A204.1 (cell line): ENCODE data around the gene ADAMTS10.
"Not testable (repeated sequence)": the region's sequence is repeated elsewhere in the genome, so short reads cannot be mapped to it uniquely, and the experiment has no call there.

Source experiments
- FAIRE-seq: peaks from 2 replicates; lab custom pipeline; 2012; peaks lifted over from hg19 to GRCh38; lab: Jason Lieb, UNC

Gene ADAMTS10

GRCh38 chr19:8592231-8593009 lies 18.1 kb downstream of the ADAMTS10 start:
- no peak for FAIRE-seq

- FAIRE-seq: no peak
Measured at GRCh38 chr19:8589177-8589714, 21.3 kb downstream of the ADAMTS10 start.

- FAIRE-seq: no peak
Measured at GRCh38 chr19:8585894-8586750, 24.4 kb downstream of the ADAMTS10 start.

- no peak for FAIRE-seq
Measured at GRCh38 chr19:8584965-8585893, 25.3 kb downstream of the ADAMTS10 start.

- FAIRE-seq: no peak
Measured at GRCh38 chr19:8580710-8581281, 29.7 kb downstream of the ADAMTS10 start.

- no peak for FAIRE-seq
Measured at GRCh38 chr19:8578642-8579265, 31.8 kb downstream of the ADAMTS10 start.

DNA sequence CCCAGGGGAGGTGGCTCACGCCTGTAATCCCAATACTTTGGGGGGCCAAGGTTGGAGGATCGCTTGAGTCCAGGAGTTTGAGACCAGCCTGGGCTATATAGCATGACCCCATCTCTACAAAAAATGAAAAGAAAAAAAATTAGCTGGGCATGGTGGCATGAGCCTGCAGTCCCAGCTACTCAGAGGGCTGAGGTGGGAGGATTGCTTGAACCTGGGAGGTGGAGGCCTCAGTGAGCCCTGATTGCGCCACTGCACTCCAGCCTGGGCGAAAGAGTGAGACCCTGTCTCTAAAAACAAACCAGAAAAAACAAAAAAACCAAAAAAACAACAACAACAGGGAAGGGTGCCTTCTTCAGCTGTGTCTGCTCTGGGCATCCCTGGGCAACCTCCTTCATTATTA lies 32.8 kb downstream of the ADAMTS10 start:
- FAIRE-seq: no peak

- no peak for FAIRE-seq
Measured at GRCh38 chr19:8577247-8577646, 33.3 kb downstream of the ADAMTS10 start, which contains the start of gene MYO1F. Gene MYO1F (minus strand): TSS chr19:8577442. CDS start chr19:8577309, 133 bp downstream.

- no peak for FAIRE-seq
Measured at GRCh38 chr19:8576273-8576993, 34.1 kb downstream of the ADAMTS10 start.

- no peak for FAIRE-seq
Measured at GRCh38 chr19:8575467-8575997, 35.0 kb downstream of the ADAMTS10 start.

- not testable (repeated sequence) for FAIRE-seq
Measured at GRCh38 chr19:8574619-8574922, 35.9 kb downstream of the ADAMTS10 start.

DNA sequence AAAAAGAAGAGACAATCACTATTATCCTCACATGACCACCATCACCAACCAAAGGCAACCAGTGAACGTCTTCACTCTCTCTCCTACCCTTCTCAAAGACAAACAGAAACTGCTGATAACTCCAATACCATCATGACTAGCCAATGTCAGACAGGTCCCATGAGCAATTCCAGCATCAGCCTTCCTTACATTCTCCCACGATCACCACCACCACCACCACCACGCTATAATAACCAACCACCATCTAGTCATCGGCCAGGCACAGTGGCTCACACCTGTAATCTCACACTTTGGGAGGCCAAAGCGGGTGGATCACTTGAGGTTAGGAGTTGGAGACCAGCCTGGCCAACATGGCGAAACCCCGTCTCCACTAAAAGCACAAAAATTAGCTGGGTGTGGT lies 37.2 kb downstream of the ADAMTS10 start:
- FAIRE-seq: no peak

GRCh38 chr19:8571006-8571411 lies 39.5 kb downstream of the ADAMTS10 start:
- no peak for FAIRE-seq

DNA sequence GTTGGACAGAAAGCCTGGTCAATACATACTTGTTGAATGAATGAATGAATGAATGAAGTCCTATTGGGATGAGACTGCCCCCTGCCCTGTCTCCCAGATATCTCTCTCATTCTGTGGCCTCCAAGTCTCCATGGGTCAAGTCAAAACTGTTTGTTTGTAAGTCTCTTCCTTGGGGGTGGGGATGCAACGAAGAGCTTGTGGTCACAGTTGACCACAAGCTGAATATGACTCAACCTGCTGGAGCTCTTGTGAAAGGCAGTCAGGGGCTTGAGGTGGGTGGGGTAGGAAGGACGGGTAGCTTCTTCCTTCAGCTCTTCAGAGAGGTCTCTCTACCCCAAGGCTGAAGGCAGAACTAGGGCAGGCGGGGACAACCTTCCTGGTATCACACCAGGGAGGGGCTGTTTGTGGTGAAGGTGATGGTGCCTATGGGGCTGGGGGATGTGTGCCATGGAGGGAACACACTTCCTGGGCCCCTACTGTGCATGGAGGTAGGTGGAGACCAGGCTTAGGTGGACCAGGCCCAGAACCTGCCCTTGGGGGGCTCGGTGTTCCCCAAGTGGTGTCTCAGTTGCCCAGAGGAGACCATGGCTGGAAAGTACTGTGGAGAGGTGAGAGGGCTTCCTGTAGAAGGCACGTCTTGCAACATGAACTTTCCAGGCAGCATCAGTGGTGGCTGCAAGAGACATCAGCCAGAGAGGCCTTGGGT lies 41.3 kb downstream of the ADAMTS10 start:
- no peak for FAIRE-seq

GRCh38 chr19:8567522-8568172 lies 42.9 kb downstream of the ADAMTS10 start:
- FAIRE-seq: no peak

- no peak for FAIRE-seq
Measured at GRCh38 chr19:8566855-8567254, 43.7 kb downstream of the ADAMTS10 start.

DNA sequence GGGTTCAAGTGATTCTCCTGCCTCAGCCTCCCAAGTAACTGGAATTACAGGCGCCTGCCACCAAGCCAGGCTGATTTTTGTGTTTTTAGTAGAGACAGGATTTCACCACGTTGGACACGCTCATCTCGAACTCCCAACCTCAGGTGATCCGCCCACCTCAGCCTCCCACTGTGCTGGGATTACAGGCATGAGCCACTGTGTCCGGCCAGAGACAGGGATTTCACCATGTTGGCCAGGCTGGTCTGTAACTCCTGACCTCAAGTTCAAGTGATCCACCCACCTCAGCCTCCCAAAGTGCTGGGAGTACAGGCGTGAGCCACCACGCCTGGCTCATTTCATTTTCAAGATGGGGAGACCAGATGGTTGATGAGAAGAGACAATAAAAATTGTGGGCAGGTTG lies 45.6 kb downstream of the ADAMTS10 start:
- FAIRE-seq: not testable (repeated sequence)

- no peak for FAIRE-seq
Measured at GRCh38 chr19:8561075-8561764, 49.3 kb downstream of the ADAMTS10 start.
